HG03045 (cell line): ENCODE measurements around the gene ATRN.

Experiments
- ATAC-seq: cut with Tn5 transposase; IDR thresholded peaks from one replicate; pipeline ENCODE4 v1.9.1; 2021; ENCODE audit warnings: mild to moderate bottlenecking, moderate library complexity; ENCODE audit not compliant: unreplicated experiment

The ATRN gene

GRCh38 chr20:3692706-3693294 lies 222.0 kb downstream of the ATRN start:
- no peak for ATAC-seq

GRCh38 chr20:3693376-3693775 lies 222.6 kb downstream of the ATRN start:
- no peak for ATAC-seq

- no peak for ATAC-seq
Measured at GRCh38 chr20:3694864-3695263, 224.0 kb downstream of the ATRN start.

DNA sequence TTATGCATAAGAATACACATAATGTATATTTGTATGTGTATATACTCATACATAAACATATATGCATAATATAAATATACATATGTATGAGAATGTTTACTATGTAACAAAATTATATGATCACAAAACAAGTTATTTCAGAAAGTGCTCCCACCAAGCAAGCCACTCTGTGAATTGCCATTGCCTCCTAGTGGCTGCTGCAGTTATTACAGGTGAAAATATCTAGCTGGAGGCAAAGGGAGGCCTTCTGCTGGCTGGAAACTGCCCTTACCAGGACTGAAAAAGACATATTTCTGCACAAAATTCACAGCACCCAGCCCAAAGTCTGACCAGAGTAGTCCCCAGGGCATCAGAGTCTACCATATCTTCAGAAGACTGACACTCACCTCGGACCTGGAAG lies 225.4 kb downstream of the ATRN start:
- no peak for ATAC-seq

DNA sequence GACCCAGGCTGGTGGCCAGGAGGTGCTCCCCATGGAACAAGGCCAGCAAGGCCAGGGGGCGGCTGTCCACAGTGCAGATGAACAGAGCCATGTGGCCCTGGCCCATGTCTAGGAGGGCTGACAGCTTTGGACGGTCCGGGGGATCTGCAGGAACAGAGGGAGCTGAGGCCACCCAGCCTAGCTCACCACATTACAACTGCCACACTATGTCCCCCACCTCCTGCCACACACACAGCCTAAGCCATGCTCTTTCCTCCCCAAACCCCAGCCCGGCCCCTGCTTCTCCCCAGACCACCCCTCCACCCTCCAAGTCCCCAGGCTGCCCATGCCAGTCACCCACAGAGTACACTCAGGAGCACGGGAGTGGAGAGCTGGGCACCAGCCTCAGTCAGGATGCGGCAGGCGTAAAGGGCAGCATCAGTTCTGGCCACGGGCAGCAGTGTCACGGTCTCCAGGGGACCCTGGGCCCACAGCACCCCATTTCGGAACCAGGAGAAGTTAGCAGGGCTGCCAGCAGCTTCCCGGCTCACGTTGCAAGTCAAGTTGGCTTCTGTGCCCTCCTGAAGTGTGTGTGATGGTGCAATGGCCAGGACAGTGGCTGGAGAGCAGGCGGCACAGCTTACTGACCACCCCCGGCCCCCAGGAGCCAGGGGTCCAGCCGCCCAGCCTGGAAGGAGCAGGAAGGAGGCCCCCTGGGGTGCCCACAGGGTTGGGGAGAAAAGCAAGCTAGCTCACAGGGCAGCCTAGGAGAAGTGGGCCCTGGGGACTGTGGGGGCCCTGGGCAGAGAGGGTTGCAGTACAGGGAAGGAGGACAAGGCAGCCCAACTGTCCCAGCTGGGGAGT lies 226.1 kb downstream of the ATRN start:
- no peak for ATAC-seq

GRCh38 chr20:3697588-3698305 lies 226.9 kb downstream of the ATRN start:
- ATAC-seq, result no peak

GRCh38 chr20:3698591-3699001 lies 227.8 kb downstream of the ATRN start:
- ATAC-seq, result no peak

DNA sequence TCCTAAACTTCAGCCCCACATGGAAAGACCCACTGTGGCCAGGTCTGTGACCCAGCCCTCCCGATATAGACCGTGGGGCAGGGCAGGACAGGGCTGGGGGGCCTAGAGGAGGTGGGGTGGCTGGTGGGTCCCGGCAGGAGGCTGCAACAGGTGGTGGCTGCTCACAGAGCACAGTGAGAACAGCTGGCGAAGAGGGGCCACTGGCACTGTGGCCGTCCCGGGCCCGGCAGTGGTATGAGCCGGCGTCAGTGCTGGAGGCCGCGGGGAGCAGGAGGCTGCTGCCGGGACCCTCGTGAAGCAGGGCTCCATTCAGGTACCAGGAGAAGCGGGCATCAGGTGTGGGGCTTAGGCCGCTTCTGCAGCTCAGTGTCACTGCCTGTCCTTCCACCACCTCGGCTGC lies 228.2 kb downstream of the ATRN start:
- ATAC-seq, result no peak
